H1 (cell line): ENCODE measurements around the gene AIFM3. TPM values are rescaled to one million over a fixed set of nuclear protein-coding genes. Genes with fewer than 3 reads are reported as not detected.

Experiments used
- CTCF ChIA-PET: fragments of 300-600 bp; sonication (Branson Sonifier 250); formaldehyde crosslinking; loops from one replicate; lab custom pipeline; 2021; ENCODE audit not compliant: partially characterized antibody; lab: Charles Lee
- POLR2A ChIA-PET: fragments of 300-600 bp; sonication (Branson Sonifier 250); formaldehyde crosslinking; loops from one replicate; lab custom pipeline; 2021; ENCODE audit warnings: inconsistent platforms; ENCODE audit not compliant: partially characterized antibody; lab: Charles Lee
- DNase-seq, 2 experiments: peaks; one replicate each; pipeline versions ENCODE4 v3.0.0 to v3.0.0-alpha.2; 2010 to 2022; ENCODE audit warnings: low spot score in 2 of 2, low read depth in 1 of 2, mixed read lengths in 1 of 2
- FAIRE-seq: peaks from 2 replicates; lab custom pipeline; 2011; peaks lifted over from hg19 to GRCh38; lab: Jason Lieb, UNC
- H2AFZ ChIP-seq: 2 replicates; pipeline ENCODE4 v1.8.1; 2012; ENCODE audit warnings: low read length, inconsistent platforms
- H2AK5ac ChIP-seq: 2 replicates; pipeline ENCODE4 v1.6.1; 2013; ENCODE audit warnings: low read depth, low read length
- H2BK120ac ChIP-seq: replicated peaks from 2 replicates; pipeline ENCODE3; 2013; ENCODE audit warnings: low read depth, low read length, inconsistent platforms
- H2BK12ac ChIP-seq: 2 replicates; pipeline ENCODE4 v1.6.1; 2013; ENCODE audit warnings: low read depth, low read length
- H2BK15ac ChIP-seq: 2 replicates; pipeline ENCODE4 v1.6.1; 2013; ENCODE audit warnings: low read length
- H2BK20ac ChIP-seq: 2 replicates; pipeline ENCODE4 v1.6.1; 2013; ENCODE audit warnings: low read length
- H2BK5ac ChIP-seq: 2 replicates; pipeline ENCODE4 v1.6.1; 2013; ENCODE audit warnings: low read depth, low read length
- H3K14ac ChIP-seq: 2 replicates; pipeline ENCODE4 v1.6.1; 2013; ENCODE audit warnings: inconsistent platforms; ENCODE audit not compliant: insufficient read length
- H3K18ac ChIP-seq: 2 replicates; pipeline ENCODE4 v1.6.1; 2013; ENCODE audit warnings: low read length; ENCODE audit errors: extremely low read depth
- H3K23ac ChIP-seq: 2 replicates; pipeline ENCODE4 v1.6.1; 2013; ENCODE audit warnings: inconsistent platforms; ENCODE audit not compliant: insufficient read length
- H3K23me2 ChIP-seq: 2 replicates; pipeline ENCODE4 v1.6.1; 2013; ENCODE audit warnings: low read depth, low read length
- H3K27ac ChIP-seq: 2 replicates; pipeline ENCODE4 v1.6.1; 2011; ENCODE audit warnings: low read depth, low read length, inconsistent platforms
- H3K27me3 ChIP-seq, 4 experiments: replicated peaks in 1 of 4; 1 replicate in 1 of 4; 2 replicates in 3 of 4; pipeline versions ENCODE4 v1.6.1 to v1.8.1; 2011 to 2013; ENCODE audit warnings: low read length in 3 of 4, mild to moderate bottlenecking in 3 of 4, inconsistent platforms in 2 of 4, mixed read lengths in 2 of 4, moderate library complexity in 1 of 4; ENCODE audit not compliant: control insufficient read depth in 3 of 4, insufficient read depth in 3 of 4; ENCODE audit errors: extremely low read depth in 1 of 4
- H3K36me3 ChIP-seq, 4 experiments: 2 replicates each; pipeline versions ENCODE4 v1.6.1 to v1.8.1; 2011 to 2013; ENCODE audit warnings: mild to moderate bottlenecking in 4 of 4, low read length in 3 of 4, moderate library complexity in 2 of 4, control low read depth in 1 of 4, inconsistent platforms in 1 of 4; ENCODE audit not compliant: insufficient read depth in 4 of 4, control insufficient read depth in 2 of 4
- H3K4ac ChIP-seq: replicated peaks from 2 replicates; pipeline ENCODE3; 2013; ENCODE audit warnings: low read length, low read depth, mixed read lengths, inconsistent platforms; ENCODE audit not compliant: insufficient read length
- H3K4me1 ChIP-seq, 4 experiments: replicated peaks in 1 of 4; 1 replicate in 1 of 4; 2 replicates in 3 of 4; pipeline versions ENCODE4 v1.6.1 to v1.8.1; 2011 to 2013; ENCODE audit warnings: low read length in 3 of 4, inconsistent platforms in 2 of 4, mixed read lengths in 1 of 4; ENCODE audit not compliant: insufficient read depth in 4 of 4, control insufficient read depth in 3 of 4
- H3K4me2 ChIP-seq, 2 experiments: 2 replicates each; pipeline versions ENCODE4 v1.6.1 to v1.8.1; 2011 to 2013; ENCODE audit warnings: low read depth in 2 of 2, low read length in 2 of 2, control low read depth in 1 of 2, inconsistent platforms in 1 of 2, mild to moderate bottlenecking in 1 of 2; ENCODE audit not compliant: insufficient read depth in 1 of 2
- H3K4me3 ChIP-seq, 4 experiments: fragments of 200-600, 300-600 bp in 1 of 4; sonication (generic), shearing (Covaris generic), sonication (Bioruptor Twin) in 1 of 4; 2 replicates each; pipeline versions ENCODE4 v1.5.1 to v1.8.1; 2011 to 2016; ENCODE audit warnings: low read length in 4 of 4, low read depth in 3 of 4, control low read depth in 2 of 4, inconsistent platforms in 2 of 4, mild to moderate bottlenecking in 2 of 4, mixed read lengths in 1 of 4, moderate library complexity in 1 of 4; ENCODE audit not compliant: insufficient read depth in 2 of 4; ENCODE audit errors: extremely low read depth in 1 of 4
- H3K56ac ChIP-seq: replicated peaks from 2 replicates; pipeline ENCODE3; 2013; ENCODE audit warnings: low read depth, mild to moderate bottlenecking, mixed read lengths, low read length, inconsistent platforms; ENCODE audit not compliant: insufficient read length
- H3K79me1 ChIP-seq: 2 replicates; pipeline ENCODE4 v1.6.1; 2013; ENCODE audit warnings: low read depth, low read length, control low read depth
- H3K79me2 ChIP-seq, 2 experiments: 2 replicates each; pipeline versions ENCODE4 v1.6.1 to v1.8.1; 2012 to 2013; ENCODE audit warnings: low read length in 2 of 2, mild to moderate bottlenecking in 2 of 2, inconsistent platforms in 1 of 2; ENCODE audit not compliant: insufficient read depth in 2 of 2, control insufficient read depth in 1 of 2
- H3K9ac ChIP-seq, 4 experiments: replicated peaks in 1 of 4; 1 replicate in 1 of 4; 2 replicates in 3 of 4; pipeline versions ENCODE4 v1.6.1 to v1.8.1; 2011 to 2013; ENCODE audit warnings: low read depth in 3 of 4, low read length in 3 of 4, control low read depth in 2 of 4, mild to moderate bottlenecking in 2 of 4, moderate library complexity in 2 of 4, inconsistent platforms in 1 of 4; ENCODE audit errors: extremely low read depth in 1 of 4
- H3K9me3 ChIP-seq, 2 experiments: 2 replicates each; pipeline versions ENCODE4 v1.6.1 to v1.8.1; 2012 to 2013; ENCODE audit warnings: mild to moderate bottlenecking in 2 of 2, moderate library complexity in 2 of 2, control low read depth in 1 of 2, inconsistent platforms in 1 of 2, low read depth in 1 of 2, low read length in 1 of 2, mixed read lengths in 1 of 2; ENCODE audit not compliant: insufficient read depth in 2 of 2
- H4K20me1 ChIP-seq, 2 experiments: replicated peaks in 1 of 2; 2 replicates each; pipeline versions ENCODE3 to v1.8.1; 2011 to 2013; ENCODE audit warnings: inconsistent platforms in 2 of 2, low read length in 2 of 2, mild to moderate bottlenecking in 1 of 2; ENCODE audit not compliant: insufficient read depth in 2 of 2, control insufficient read depth in 1 of 2
- H4K5ac ChIP-seq: 2 replicates; pipeline ENCODE4 v1.6.1; 2013; ENCODE audit warnings: low read length, low read depth, mixed read lengths, inconsistent platforms; ENCODE audit not compliant: insufficient read length
- H4K8ac ChIP-seq: 2 replicates; pipeline ENCODE4 v1.8.0; 2013; ENCODE audit warnings: mild to moderate bottlenecking, moderate library complexity, low read length, inconsistent platforms; ENCODE audit not compliant: insufficient read depth; ENCODE audit errors: extremely low read depth
- H4K91ac ChIP-seq: replicated peaks from 2 replicates; pipeline ENCODE3; 2013; ENCODE audit warnings: low read length, mixed read lengths, inconsistent platforms; ENCODE audit not compliant: insufficient read length
- BCL11A ChIP-seq, 2 experiments: IDR thresholded peaks; one replicate each; pipeline ENCODE4 v1.6.1; 2011; ENCODE audit warnings: low read depth in 2 of 2, low read length in 2 of 2, mild to moderate bottlenecking in 2 of 2
- CHD2 ChIP-seq: IDR thresholded peaks from 2 replicates; pipeline ENCODE4 v1.6.1; 2012; ENCODE audit warnings: low read length, improper control_type of control experiment
- HDAC2 ChIP-seq, 2 experiments: fragments of 300-600 bp in 1 of 2; sonication (generic) in 1 of 2; IDR thresholded peaks; 2 replicates each; pipeline ENCODE4 v1.6.1; 2011 to 2012; ENCODE audit warnings: low read depth in 2 of 2, low read length in 2 of 2, mild to moderate bottlenecking in 2 of 2, moderate library complexity in 2 of 2, borderline replicate concordance in 1 of 2, inconsistent platforms in 1 of 2
- NRF1 ChIP-seq: IDR thresholded peaks from 2 replicates; pipeline ENCODE4 v1.6.1; 2011; ENCODE audit warnings: mild to moderate bottlenecking, low read depth, low read length, improper control_type of control experiment
- SIN3A ChIP-seq, 2 experiments: IDR thresholded peaks in 1 of 2; conservative IDR thresholded peaks in 1 of 2; 2 replicates each; pipeline ENCODE4 v1.6.1; 2011 to 2012; ENCODE audit warnings: low read length in 2 of 2, improper control_type of control experiment in 1 of 2, low read depth in 1 of 2, mild to moderate bottlenecking in 1 of 2
- SP4 ChIP-seq: IDR thresholded peaks from 2 replicates; pipeline ENCODE4 v1.6.1; 2012; ENCODE audit warnings: low read length, inconsistent platforms
- TEAD4 ChIP-seq: IDR thresholded peaks from 2 replicates; pipeline ENCODE4 v1.6.1; 2012; ENCODE audit warnings: low read depth, low read length, inconsistent platforms, mixed read lengths
- WGBS, 2 experiments: shearing (Covaris generic) in 1 of 2; methylation state at CpG; one replicate each; pipeline versions ENCODE4 v1.1.6 to v1.1.7; 2013 to 2015; ENCODE audit warnings: low lambda C conversion rate in 2 of 2, mixed read lengths in 2 of 2, inconsistent platforms in 1 of 2, low coverage in 1 of 2, missing lambda C conversion rate in 1 of 2; ENCODE audit not compliant: insufficient replicate concordance in 2 of 2, insufficient coverage in 1 of 2, insufficient read length in 1 of 2; ENCODE audit errors: extremely low coverage in 1 of 2, missing lambda C conversion rate in 1 of 2; 5-methylcytosine and 5-hydroxymethylcytosine counted together
- polyA plus RNA-seq, 7 experiments: library from polyadenylated mRNA; depleted of rRNA in 3 of 7; stranded (reverse) in 5 of 7; unstranded in 2 of 7; fragments of >200 nt in 5 of 7; fragments of 200-250 nt in 2 of 7; gene quantifications; 1 replicate in 5 of 7; 2 replicates in 1 of 7; 4 replicates in 1 of 7; pipeline versions ENCODE4 v1.2.1 to v1.2.3, GENCODE V29; 2011 to 2013; ENCODE audit warnings: missing spikeins in 2 of 7, mixed read lengths in 2 of 7
- total RNA-seq: library from RNA; stranded (reverse); fragmentation: NEBNext Ultra II Directional; extraction: Animal tissue kit (Norgen Biotek cat#: 25700); gene quantifications from 2 replicates; pipeline ENCODE4 v1.2.1, GENCODE V29; 2021
- TF ChIP-seq, protein P1 (sequence below), 3 experiments: IDR thresholded peaks; 1 replicate in 2 of 3; 2 replicates in 1 of 3; pipeline versions ENCODE4 v1.5.1 to v1.6.1; 2011; ENCODE audit warnings: low read length in 3 of 3, mild to moderate bottlenecking in 3 of 3, inconsistent platforms in 2 of 3, low read depth in 1 of 3, moderate library complexity in 1 of 3; ENCODE audit not compliant: insufficient read depth in 1 of 3; ENCODE audit errors: control extremely low read depth in 1 of 3
- TF ChIP-seq, protein P2 (sequence below): IDR thresholded peaks from 2 replicates; pipeline ENCODE4 v1.6.1; 2011; ENCODE audit warnings: low read depth, mild to moderate bottlenecking, low read length; ENCODE audit not compliant: insufficient read depth

Gene AIFM3
- total and polyA plus RNA-seq, 2 of the 8 experiments (the other 6 are each of a cell fraction or from before 2014, with no cell fraction given): 0.86 to 1.4 TPM

DNA sequence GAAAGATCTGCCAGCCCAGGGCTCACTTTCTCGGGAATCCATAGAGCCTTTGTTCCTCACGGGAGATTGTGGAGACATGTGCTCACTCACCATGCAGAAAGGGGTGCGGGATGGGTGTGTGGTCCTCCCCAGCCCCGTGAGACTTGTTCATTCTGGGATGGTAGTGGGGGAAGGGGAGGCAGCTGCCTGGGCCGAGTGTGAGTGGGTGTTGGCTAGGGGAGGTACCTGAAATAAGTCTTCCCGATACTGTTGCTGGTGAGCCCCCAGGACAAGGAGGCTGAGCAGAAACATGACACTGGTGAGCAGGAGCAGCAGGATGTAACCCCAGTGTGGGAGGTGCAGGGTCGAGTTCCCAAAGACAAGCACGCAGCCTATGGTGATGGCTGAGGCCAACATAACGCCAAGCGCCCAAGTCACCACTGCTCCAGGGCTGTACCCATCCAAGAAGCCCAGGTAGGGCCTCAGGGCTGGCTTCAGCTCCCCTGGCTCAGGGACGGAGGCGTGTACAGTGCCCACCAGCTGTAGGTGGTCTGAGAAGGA lies 62.5 kb downstream of the AIFM3 start:
- DNase-seq (no peak), FAIRE-seq (no peak)
- Histone ChIP-seq H4K5ac (no peak overlapping the region), H3K4me3 (no peak overlapping the region), H3K4ac (peak overlapping the region; percentile 46), H3K79me2 (no peaks in the 10 kb centered on the region), H2AK5ac (0 out of 2 replicates have a peak overlapping the region, but pooled peaks have one; percentile 53), H4K8ac (peak overlapping the region; percentile 79; the same call in 1 of the 2 replicates), H2BK12ac (0 out of 2 replicates have a peak overlapping the region, but pooled peaks have one; percentile 50), H2BK15ac (peak overlapping the region; percentile 72; the same call in 1 of the 2 replicates), H3K36me3 (no peaks in the 10 kb centered on the region), H3K9ac (no peak overlapping the region), H3K14ac (no peak overlapping the region), H2BK5ac (no peak overlapping the region), H4K91ac (no peak overlapping the region), H3K27ac (no peak overlapping the region), H2BK20ac (no peak overlapping the region), H3K9me3 (no peaks in the 10 kb centered on the region), H2BK120ac (no peak overlapping the region), H3K23ac (no peak overlapping the region), H3K79me1 (no peaks in the 10 kb centered on the region), H2AFZ (no peak overlapping the region), H4K20me1 (no peaks in the 10 kb centered on the region), H3K4me1 (peaks cover 0 to 5% (median 3%) of the 10 kb centered on the region in 4 experiments; a peak in 3 of 7 replicates), H3K23me2 (peaks cover 9% of the 10 kb centered on the region; the same call in 1 of the 2 replicates), H3K18ac (no peak overlapping the region; the same call in 1 of the 2 replicates), H3K56ac (no peak overlapping the region), H3K4me2 (no peak overlapping the region; a peak in 1 of 4 replicates), H3K27me3 (peaks cover 6 to 31% (median 26%) of the 10 kb centered on the region in 4 experiments)
- POLR2A ChIA-PET: interaction anchor here (0.6 kb wide), 1 partner anchor 33 kb away, joined by 3 read pairs; no protein-coding TSS in a partner anchor
- CTCF ChIA-PET: interaction anchor here (1.0 to 1.5 kb wide), 2 partner anchors 9 to 15 kb away, joined by 4 read pairs; no protein-coding TSS in a partner anchor
- 77% methylated on average over 9 of the region's 12 CpGs; no CpG with 5 or more reads in 1 of the 2 experiments for WGBS, 2 experiments
- no peak for TF ChIP-seq SP4
- TF ChIP-seq TEAD4: no peak
- TF ChIP-seq, protein P1, sequence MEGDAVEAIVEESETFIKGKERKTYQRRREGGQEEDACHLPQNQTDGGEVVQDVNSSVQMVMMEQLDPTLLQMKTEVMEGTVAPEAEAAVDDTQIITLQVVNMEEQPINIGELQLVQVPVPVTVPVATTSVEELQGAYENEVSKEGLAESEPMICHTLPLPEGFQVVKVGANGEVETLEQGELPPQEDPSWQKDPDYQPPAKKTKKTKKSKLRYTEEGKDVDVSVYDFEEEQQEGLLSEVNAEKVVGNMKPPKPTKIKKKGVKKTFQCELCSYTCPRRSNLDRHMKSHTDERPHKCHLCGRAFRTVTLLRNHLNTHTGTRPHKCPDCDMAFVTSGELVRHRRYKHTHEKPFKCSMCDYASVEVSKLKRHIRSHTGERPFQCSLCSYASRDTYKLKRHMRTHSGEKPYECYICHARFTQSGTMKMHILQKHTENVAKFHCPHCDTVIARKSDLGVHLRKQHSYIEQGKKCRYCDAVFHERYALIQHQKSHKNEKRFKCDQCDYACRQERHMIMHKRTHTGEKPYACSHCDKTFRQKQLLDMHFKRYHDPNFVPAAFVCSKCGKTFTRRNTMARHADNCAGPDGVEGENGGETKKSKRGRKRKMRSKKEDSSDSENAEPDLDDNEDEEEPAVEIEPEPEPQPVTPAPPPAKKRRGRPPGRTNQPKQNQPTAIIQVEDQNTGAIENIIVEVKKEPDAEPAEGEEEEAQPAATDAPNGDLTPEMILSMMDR (IDR thresholded peaks at IDR 0.05; ENCODE audit: control extremely low read depth in 1 of 3, insufficient read depth in 1 of 3, low read depth in 1 of 3, low read length in 3 of 3): no peak
- TF ChIP-seq SIN3A (conservative IDR thresholded peaks at IDR 0.05 in 1 of 2, IDR thresholded peaks at IDR 0.05 in 1 of 2; ENCODE audit: low read depth in 1 of 2, low read length in 2 of 2): no peak
- TF ChIP-seq CHD2: no peak
- no peak for TF ChIP-seq BCL11A (IDR thresholded peaks at IDR 0.05; ENCODE audit: low read depth in 2 of 2, low read length in 2 of 2)
- no peak for TF ChIP-seq NRF1
- TF ChIP-seq, protein P2, sequence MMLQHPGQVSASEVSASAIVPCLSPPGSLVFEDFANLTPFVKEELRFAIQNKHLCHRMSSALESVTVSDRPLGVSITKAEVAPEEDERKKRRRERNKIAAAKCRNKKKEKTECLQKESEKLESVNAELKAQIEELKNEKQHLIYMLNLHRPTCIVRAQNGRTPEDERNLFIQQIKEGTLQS: no peak
- TF ChIP-seq HDAC2 (IDR thresholded peaks at IDR 0.05; ENCODE audit: borderline replicate concordance in 1 of 2, low read depth in 2 of 2, low read length in 2 of 2): no peak
